Activated CD4-positive, alpha-beta memory T cell treated with anti-CD3 and anti-CD28 coated beads for 36 hours (primary cell): Measurements from ENCODE around the gene DCC. TPM values are rescaled to one million over a fixed set of nuclear protein-coding genes. Genes with fewer than 3 reads are reported as not detected.

Source experiments
- CTCF ChIA-PET: fragments of 350-600 bp; sonication (Branson Sonifier 250); formaldehyde crosslinking; loops from one replicate; lab custom pipeline; 2021; ENCODE audit warnings: antibody characterized with exemption, inconsistent platforms; lab: Charles Lee
- POLR2A ChIA-PET: fragments of 350-600 bp; sonication (Branson Sonifier 250); formaldehyde crosslinking; loops from one replicate; lab custom pipeline; 2021; ENCODE audit warnings: antibody characterized with exemption; lab: Charles Lee
- DNase-seq: peaks from one replicate; pipeline ENCODE4 v3.0.0-alpha.2; 2020
- H3K27ac Mint-ChIP-seq: one replicate; pipeline ENCODE4 v1.8.0; 2021; ENCODE audit warnings: mixed read lengths
- H3K27me3 Mint-ChIP-seq: one replicate; pipeline ENCODE4 v1.8.0; 2021; ENCODE audit warnings: mixed read lengths
- H3K36me3 Mint-ChIP-seq: one replicate; pipeline ENCODE4 v1.8.0; 2021; ENCODE audit warnings: mixed read lengths
- H3K4me1 Mint-ChIP-seq: one replicate; pipeline ENCODE4 v1.8.0; 2021; ENCODE audit warnings: low read depth, mixed read lengths
- H3K4me3 Mint-ChIP-seq: one replicate; pipeline ENCODE4 v1.8.0; 2021; ENCODE audit warnings: mild to moderate bottlenecking, mixed read lengths
- H3K9me3 Mint-ChIP-seq: one replicate; pipeline ENCODE4 v1.8.0; 2021; ENCODE audit warnings: mixed read lengths
- intact Hi-C: fragments of 100-400 bp; cut with micrococcal nuclease; formaldehyde crosslinking; loops from one replicate; pipeline ENCODE4 v1.15.1; 2023
- total RNA-seq, 2 experiments: library from RNA; stranded (reverse); gene quantifications; one replicate each; pipeline ENCODE4 v1.2.3, GENCODE V29; 2021

DCC gene
- total RNA-seq, 2 experiments from 2014 or later: not detected

DNA sequence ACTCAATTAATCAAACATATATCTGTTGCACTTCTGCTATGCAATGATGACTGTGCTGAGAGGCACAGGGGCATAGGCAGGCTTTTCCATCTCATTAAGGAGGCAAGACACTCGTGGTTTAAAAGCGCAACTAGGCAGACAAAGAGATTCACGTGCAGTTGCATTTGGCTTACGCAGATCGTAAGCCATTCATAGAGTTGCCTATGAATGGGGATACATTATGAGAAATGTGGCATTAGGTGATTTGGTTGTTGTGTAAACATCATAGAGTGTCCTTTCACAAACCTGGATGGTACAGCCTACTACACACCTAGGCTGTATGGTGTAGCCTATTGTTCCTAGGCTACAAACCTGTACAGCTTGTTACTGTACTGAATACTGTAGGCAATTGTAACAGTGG lies 284.7 kb downstream of the DCC start:
- Mint-ChIP-seq H3K9me3 (no peaks in the 10 kb centered on the region), H3K4me1 (no peaks in the 10 kb centered on the region), H3K4me3 (no peak overlapping the region), H3K36me3 (no peaks in the 10 kb centered on the region), H3K27ac (no peak overlapping the region), H3K27me3 (no peaks in the 10 kb centered on the region)
- no peak for DNase-seq
- CTCF ChIA-PET: no interaction called here
- intact Hi-C loops: no loop called here
- POLR2A ChIA-PET: no interaction called here

DNA sequence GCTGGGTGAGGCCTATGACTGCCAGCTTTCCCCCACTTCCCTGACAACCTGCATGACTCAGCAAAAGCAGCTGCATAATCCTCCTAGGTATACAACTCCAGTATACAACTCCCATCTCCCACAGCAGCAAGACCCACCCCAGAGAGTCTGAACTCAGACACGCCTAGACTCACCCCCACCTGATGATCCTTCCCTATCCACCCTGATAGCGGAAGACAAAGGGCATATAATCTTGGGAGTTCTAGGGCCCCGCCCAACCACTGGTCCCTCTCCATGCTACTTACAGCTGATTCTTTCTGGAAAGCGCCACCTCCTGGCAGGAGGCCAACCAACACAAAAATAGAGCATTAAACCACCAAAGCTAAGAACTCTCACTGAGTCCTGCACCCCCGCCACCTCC lies 296.5 kb downstream of the DCC start:
- ChIA-PET CTCF (no interaction called here), POLR2A (no interaction called here)
- H3K9me3 Mint-ChIP-seq: peaks cover 18% of the 10 kb centered on the region
- H3K27me3 Mint-ChIP-seq: no peaks in the 10 kb centered on the region
- no peak overlapping the region for H3K27ac Mint-ChIP-seq
- H3K4me1 Mint-ChIP-seq: no peaks in the 10 kb centered on the region
- H3K36me3 Mint-ChIP-seq: no peaks in the 10 kb centered on the region
- no peak overlapping the region for H3K4me3 Mint-ChIP-seq
- DNase-seq: no peak
- intact Hi-C loops: no loop called here

DNA sequence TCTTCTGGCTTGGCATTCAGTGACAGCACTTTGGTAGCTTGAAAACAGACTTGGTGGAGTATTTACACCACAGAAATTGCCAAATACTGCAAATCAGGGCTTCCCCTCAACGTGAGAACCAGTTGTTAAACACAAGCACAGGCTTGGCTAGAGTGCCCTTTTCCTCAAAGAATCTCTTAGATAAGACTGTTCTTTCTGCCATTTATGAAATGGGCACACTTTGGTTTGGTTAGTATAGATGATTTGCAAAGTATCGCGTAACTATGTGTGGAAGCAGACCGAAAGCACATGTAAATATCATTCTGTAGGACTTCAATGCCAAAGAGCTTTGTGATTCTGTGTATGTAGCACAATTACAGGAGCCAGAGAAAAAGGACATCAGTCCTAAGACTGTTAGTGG lies 308.2 kb downstream of the DCC start:
- Mint-ChIP-seq H3K9me3 (peaks cover 14% of the 10 kb centered on the region), H3K4me1 (no peaks in the 10 kb centered on the region), H3K4me3 (no peak overlapping the region), H3K36me3 (no peaks in the 10 kb centered on the region), H3K27ac (no peak overlapping the region), H3K27me3 (no peaks in the 10 kb centered on the region)
- DNase-seq: no peak
- CTCF ChIA-PET: no interaction called here
- POLR2A ChIA-PET: no interaction called here
- intact Hi-C loops: no loop called here

DNA sequence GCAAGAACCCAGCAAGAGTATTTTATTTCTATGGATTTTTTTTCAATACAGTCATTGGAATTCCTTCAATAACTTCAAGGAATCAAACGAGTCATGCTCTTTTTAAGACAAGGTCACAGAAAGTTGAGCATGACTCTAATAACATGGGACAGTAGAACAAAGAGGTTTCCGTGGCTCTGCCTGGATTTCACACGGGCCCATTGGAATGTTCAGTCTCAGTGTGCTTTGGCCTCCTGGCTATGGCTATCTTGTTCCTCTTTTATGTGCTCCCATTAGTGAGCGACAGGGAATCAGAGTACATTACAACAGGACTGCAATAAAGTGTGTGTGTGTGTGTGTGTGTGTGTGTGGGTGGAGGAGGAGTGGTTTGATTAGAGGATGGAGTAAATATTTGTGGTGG lies 312.4 kb downstream of the DCC start:
- ChIA-PET POLR2A (no interaction called here), CTCF (no interaction called here)
- DNase-seq: no peak
- intact Hi-C loops: no loop called here
- no peaks in the 10 kb centered on the region for H3K36me3 Mint-ChIP-seq
- H3K4me1 Mint-ChIP-seq: no peaks in the 10 kb centered on the region
- H3K27me3 Mint-ChIP-seq: no peaks in the 10 kb centered on the region
- H3K9me3 Mint-ChIP-seq: no peaks in the 10 kb centered on the region
- H3K4me3 Mint-ChIP-seq: no peak overlapping the region
- H3K27ac Mint-ChIP-seq: no peak overlapping the region

DNA sequence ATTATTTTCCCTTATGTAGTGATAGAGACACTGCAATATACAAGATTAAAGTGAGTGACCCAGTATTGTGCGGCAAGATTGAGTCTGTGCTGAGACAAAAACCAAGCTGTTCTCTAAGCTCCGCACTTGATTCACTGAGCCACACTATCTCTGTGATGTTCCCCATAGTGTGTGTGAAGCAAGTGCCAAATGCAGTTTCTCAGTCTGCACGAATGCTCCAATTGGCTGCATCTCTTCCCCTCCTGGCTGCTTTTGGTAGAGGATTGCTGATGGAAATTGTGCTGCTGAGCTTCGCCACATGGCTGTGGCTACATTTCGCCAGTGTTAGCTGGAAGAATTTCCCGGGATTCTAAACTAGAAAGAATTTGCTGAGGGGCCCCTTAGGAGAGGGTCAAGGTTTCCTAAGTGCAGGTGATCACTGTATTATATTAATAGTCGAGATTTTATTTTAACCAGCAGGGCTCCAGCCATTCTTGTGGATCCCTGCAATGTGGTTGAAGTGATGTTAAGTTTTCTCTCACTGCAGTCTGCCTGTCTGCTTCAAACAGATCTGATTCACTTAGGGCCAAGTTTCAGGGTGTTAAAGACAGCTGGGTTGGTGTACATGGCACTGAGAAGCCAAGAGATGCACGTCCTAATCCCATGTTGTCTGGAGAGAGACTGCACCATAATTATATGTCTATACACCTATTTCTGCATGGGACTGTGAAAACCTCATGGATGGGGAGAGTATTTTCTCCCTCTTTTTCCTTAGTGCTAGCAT lies 317.2 kb downstream of the DCC start:
- no peak overlapping the region for H3K27ac Mint-ChIP-seq
- H3K4me1 Mint-ChIP-seq: no peaks in the 10 kb centered on the region
- ChIA-PET POLR2A (no interaction called here), CTCF (no interaction called here)
- intact Hi-C loops: no loop called here
- DNase-seq: no peak
- no peaks in the 10 kb centered on the region for H3K36me3 Mint-ChIP-seq
- peaks cover 4% of the 10 kb centered on the region for H3K9me3 Mint-ChIP-seq
- no peaks in the 10 kb centered on the region for H3K27me3 Mint-ChIP-seq
- H3K4me3 Mint-ChIP-seq: no peak overlapping the region

DNA sequence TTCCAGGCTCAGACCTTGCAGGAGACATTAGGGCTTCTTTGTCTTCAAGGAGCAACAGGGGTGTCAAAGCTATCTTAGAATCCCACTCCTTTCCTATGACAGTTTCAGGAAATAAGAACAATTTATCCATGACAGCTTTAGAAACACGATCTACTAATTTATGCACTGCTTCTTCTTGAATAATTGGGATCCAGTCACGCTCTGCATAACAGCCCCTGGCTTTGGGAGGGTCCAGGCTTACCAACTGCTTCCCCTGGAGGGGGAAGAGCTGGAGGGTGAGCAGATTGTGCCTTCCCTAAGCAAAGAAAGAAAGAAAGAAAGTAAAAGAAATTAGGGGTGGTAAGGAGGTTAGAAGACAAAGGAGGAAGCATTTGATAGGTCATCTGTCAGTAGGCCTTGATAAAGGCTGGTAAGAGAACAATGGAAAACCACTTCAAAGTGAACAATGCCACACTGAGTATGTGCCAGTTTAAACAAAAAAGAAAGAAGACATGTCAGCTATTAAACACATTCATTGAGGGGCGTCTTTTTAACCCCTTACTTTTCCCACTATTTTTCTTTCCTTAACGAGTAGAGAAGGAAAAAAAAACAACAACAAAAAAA lies 327.6 kb downstream of the DCC start:
- ChIA-PET CTCF (no interaction called here), POLR2A (no interaction called here)
- H3K27ac Mint-ChIP-seq: no peak overlapping the region
- peaks cover 5% of the 10 kb centered on the region for H3K9me3 Mint-ChIP-seq
- H3K27me3 Mint-ChIP-seq: no peaks in the 10 kb centered on the region
- no peaks in the 10 kb centered on the region for H3K36me3 Mint-ChIP-seq
- no peaks in the 10 kb centered on the region for H3K4me1 Mint-ChIP-seq
- no peak overlapping the region for H3K4me3 Mint-ChIP-seq
- no peak for DNase-seq
- intact Hi-C loops: no loop called here

DNA sequence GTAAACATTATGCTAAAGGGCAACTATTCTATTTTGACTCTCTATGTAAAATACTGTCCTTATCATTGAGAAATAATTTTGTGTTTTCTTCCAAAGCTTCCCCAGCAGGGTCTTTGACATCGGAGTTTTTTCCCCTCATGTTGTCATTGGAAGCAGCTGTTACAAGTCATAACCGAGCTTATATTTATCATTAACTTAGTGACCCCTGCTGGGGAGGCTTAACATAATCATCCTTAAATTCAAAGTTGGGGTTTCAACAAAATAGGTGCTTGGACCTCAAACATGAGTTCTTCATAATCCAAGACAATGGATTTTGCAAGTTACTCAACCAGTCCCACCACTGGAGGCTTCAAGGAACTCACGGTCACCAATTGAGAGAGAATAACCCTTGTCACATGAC lies 330.9 kb downstream of the DCC start:
- Mint-ChIP-seq H3K4me3 (no peak overlapping the region), H3K27ac (no peak overlapping the region), H3K4me1 (no peaks in the 10 kb centered on the region), H3K27me3 (no peaks in the 10 kb centered on the region), H3K9me3 (no peaks in the 10 kb centered on the region), H3K36me3 (no peaks in the 10 kb centered on the region)
- ChIA-PET POLR2A (no interaction called here), CTCF (interaction anchor here (0.7 kb wide), 1 partner anchor 391 kb away, joined by 3 read pairs; no protein-coding TSS in a partner anchor)
- intact Hi-C loops: no loop called here
- no peak for DNase-seq

DNA sequence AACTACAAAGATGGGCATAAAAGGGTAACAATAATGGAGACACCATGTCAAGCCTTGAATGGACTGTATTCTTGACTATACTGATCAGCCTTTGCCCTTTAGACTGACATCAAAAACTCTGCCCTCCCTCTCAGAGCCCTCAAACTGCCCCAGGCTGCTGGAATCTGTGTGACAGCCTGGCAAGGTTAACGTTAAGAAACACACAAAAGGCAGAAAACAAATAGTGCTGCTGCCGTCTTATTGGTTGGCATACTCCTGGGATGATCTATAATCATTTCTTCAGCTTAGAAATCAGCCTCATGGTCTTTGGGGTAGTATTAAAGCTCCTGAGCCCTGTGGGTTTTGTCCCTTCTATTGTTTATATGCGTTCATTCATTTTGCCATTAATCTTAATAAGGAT lies 338.0 kb downstream of the DCC start:
- Mint-ChIP-seq H3K9me3 (no peaks in the 10 kb centered on the region), H3K4me3 (no peak overlapping the region), H3K27ac (no peak overlapping the region), H3K27me3 (no peaks in the 10 kb centered on the region), H3K36me3 (no peaks in the 10 kb centered on the region), H3K4me1 (no peaks in the 10 kb centered on the region)
- CTCF ChIA-PET: no interaction called here
- POLR2A ChIA-PET: no interaction called here
- intact Hi-C loops: no loop called here
- DNase-seq: no peak

DNA sequence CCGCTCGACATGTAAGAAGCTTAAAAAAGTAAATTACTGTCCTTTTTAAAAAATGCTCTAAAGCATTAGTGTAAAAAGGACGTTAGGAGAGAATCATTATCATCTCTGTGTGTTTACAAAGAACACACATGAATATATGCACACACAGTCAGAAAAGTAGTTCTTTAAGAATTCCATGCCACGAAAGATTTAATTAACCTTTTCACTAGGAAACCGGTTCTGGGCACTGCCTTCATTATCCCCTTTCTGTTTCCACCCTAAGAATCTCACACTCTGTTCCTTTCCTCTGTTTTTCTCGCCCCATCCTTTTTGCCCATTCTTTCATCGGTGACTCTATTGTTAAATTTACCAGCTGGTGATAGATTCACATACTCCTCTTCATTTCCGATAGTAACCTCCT lies 338.6 kb downstream of the DCC start:
- ChIA-PET POLR2A (no interaction called here), CTCF (no interaction called here)
- no peak for DNase-seq
- Mint-ChIP-seq H3K36me3 (no peaks in the 10 kb centered on the region), H3K4me3 (no peak overlapping the region), H3K27ac (no peak overlapping the region), H3K9me3 (no peaks in the 10 kb centered on the region), H3K4me1 (no peaks in the 10 kb centered on the region), H3K27me3 (no peaks in the 10 kb centered on the region)
- intact Hi-C loops: no loop called here

DNA sequence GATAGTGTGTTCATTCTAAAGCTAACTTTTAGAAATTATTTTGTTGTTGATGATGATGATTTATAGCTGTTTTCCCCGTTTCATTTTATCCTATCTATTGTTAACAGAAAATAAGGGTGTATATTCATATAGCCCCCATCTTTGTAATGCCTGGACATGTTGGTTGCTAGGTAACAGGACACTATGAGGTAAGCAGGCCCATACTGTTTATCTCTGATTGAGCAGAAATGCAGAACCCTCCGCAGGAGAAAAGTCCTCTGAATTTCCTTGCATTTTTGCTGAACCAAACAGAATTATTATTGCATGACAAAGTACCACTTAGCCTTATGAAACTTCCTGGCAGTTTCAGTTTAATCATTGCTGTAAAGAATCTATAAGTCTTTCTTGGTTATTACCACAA lies 339.4 kb downstream of the DCC start:
- CTCF ChIA-PET: no interaction called here
- Mint-ChIP-seq H3K4me1 (no peaks in the 10 kb centered on the region), H3K36me3 (no peaks in the 10 kb centered on the region), H3K9me3 (no peaks in the 10 kb centered on the region), H3K4me3 (no peak overlapping the region), H3K27me3 (no peaks in the 10 kb centered on the region), H3K27ac (no peak overlapping the region)
- DNase-seq: no peak
- intact Hi-C loops: no loop called here
- POLR2A ChIA-PET: no interaction called here

DNA sequence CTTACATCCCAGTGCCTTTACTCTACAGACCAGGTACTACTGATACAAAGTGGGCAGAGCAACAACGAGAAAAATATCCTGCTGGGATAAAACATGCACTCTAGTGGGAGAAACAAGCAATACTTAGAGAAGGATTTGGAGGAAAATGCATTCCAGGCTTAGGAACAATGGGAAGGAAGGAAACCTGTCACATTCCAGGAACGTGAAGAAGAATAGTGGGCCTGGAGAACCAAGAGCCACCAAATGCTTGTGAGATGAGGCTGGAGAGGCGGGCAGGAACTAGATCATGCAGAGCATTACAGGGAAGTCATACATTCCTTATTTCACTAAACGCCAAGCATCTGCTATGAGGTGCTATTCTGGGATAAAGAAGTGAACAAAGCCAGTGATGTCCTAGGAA lies 342.3 kb downstream of the DCC start:
- intact Hi-C loops: no loop called here
- H3K4me1 Mint-ChIP-seq: no peaks in the 10 kb centered on the region

DNA sequence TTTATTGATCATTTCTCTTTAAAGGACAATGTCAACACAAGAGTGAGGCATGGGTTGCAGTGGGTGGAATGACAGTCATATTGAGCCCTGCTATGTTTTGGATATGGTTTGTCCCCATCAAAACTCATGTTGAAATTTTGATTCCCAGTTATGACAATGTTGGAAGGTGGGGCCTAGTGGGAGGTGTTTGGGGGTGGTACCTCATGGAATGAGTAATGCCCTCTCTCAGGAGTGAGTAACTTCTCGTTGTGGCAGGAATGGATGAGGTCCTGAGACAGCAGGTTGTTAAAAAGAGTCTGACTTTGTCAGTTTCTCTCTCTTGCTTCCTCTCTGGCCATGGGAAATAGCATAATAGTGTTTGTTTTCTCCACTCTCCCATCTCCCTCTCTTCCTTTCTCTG lies 345.3 kb downstream of the DCC start:
- Mint-ChIP-seq H3K36me3 (no peaks in the 10 kb centered on the region), H3K4me3 (no peak overlapping the region), H3K27me3 (no peaks in the 10 kb centered on the region), H3K4me1 (no peaks in the 10 kb centered on the region), H3K9me3 (no peaks in the 10 kb centered on the region), H3K27ac (no peak overlapping the region)
- intact Hi-C loops: no loop called here
- ChIA-PET POLR2A (no interaction called here), CTCF (no interaction called here)
- DNase-seq: no peak

More for the DNA sequence above, 342.3 kb downstream of the DCC start:
- Mint-ChIP-seq H3K36me3 (no peaks in the 10 kb centered on the region), H3K27me3 (no peaks in the 10 kb centered on the region), H3K27ac (no peak overlapping the region), H3K9me3 (no peaks in the 10 kb centered on the region), H3K4me3 (no peak overlapping the region)
- ChIA-PET CTCF (no interaction called here), POLR2A (no interaction called here)
- DNase-seq: no peak

DNA sequence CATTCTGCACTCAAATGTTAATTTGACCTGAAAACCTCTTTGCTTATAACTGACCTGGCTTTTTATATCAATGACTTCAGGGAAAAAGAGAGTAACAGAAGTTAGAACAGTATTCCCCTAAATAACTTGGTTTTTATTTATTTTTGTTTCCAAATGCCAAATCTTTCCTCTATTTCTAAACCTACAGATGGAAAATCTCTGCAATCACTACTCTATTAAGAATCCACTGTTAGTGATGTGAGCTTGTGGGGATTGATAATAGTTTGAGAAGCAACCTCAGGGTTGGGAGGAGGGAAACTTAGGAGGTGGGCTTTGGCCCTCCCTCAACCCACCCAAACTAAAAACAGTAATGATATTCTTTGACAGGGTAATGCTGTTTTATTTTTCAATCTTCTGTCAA lies 351.8 kb downstream of the DCC start:
- Mint-ChIP-seq H3K4me1 (no peaks in the 10 kb centered on the region), H3K9me3 (no peaks in the 10 kb centered on the region), H3K27me3 (no peaks in the 10 kb centered on the region), H3K27ac (no peak overlapping the region), H3K4me3 (no peak overlapping the region), H3K36me3 (no peaks in the 10 kb centered on the region)
- POLR2A ChIA-PET: no interaction called here
- intact Hi-C loops: loop anchor here (5.0 kb wide), 1 partner anchor 1025 kb away; no protein-coding TSS in a partner anchor
- CTCF ChIA-PET: no interaction called here
- DNase-seq: no peak
